ENCODE measurements around the gene SEL1L3. TPM values are rescaled to one million over a fixed set of nuclear protein-coding genes. Genes with fewer than 3 reads are reported as not detected.

Gene SEL1L3
- total and polyA plus RNA-seq, 4 donors: 3.3 to 13.1 (median 5.7) TPM

GRCh38 chr4:25878676-25879075, 15.9 kb upstream of the SEL1L3 start:
- DNase-seq (ENCODE audit: low spot score): no peak
- no peaks in the 10 kb centered on the region for H3K36me3 ChIP-seq (ENCODE audit: control insufficient read depth in 4 of 4, insufficient read depth in 3 of 4, low read depth in 1 of 4, low read length in 3 of 4)
- H3K9ac ChIP-seq (ENCODE audit: low read depth in 1 of 2, low read length in 2 of 2): no peak overlapping the region
- H3K27me3 ChIP-seq (ENCODE audit: control insufficient read depth in 4 of 4, insufficient read depth in 4 of 4, low read length in 3 of 4): no peaks in the 10 kb centered on the region
- no peak overlapping the region for H3K27ac ChIP-seq (ENCODE audit: low read depth in 1 of 2, low read length in 2 of 2)
- H3K4me3 ChIP-seq (ENCODE audit: low read depth in 1 of 3, low read length in 3 of 3): no peak overlapping the region
- H3K4me1 ChIP-seq (ENCODE audit: control insufficient read depth in 4 of 4, insufficient read depth in 4 of 4, low read length in 3 of 4): no peaks in the 10 kb centered on the region
- no peaks in the 10 kb centered on the region for H3K9me3 ChIP-seq (ENCODE audit: control insufficient read depth in 4 of 4, low read length in 3 of 4)
- no peak for TF ChIP-seq HNF4G (IDR thresholded peaks at IDR 0.05)
- TF ChIP-seq TAF1 (conservative IDR thresholded peaks at IDR 0.05): no peak
- no peak for TF ChIP-seq HNF4A (conservative IDR thresholded peaks at IDR 0.05)
- TF ChIP-seq MAX (IDR thresholded peaks at IDR 0.05): no peak
- no peak for TF ChIP-seq RXRA (IDR thresholded peaks at IDR 0.05)
- TF ChIP-seq FOXA2 (IDR thresholded peaks at IDR 0.05): no peak
- WGBS: 56% methylated on average over 9 of the region's 9 CpGs

- no peak overlapping the region for H3K4me3 ChIP-seq (ENCODE audit: low read depth in 1 of 3, low read length in 3 of 3)
- H3K9ac ChIP-seq (ENCODE audit: low read depth in 1 of 2, low read length in 2 of 2): no peak overlapping the region
- no peak for DNase-seq (ENCODE audit: low spot score)
- no peaks in the 10 kb centered on the region for H3K4me1 ChIP-seq (ENCODE audit: control insufficient read depth in 4 of 4, insufficient read depth in 4 of 4, low read length in 3 of 4)
- no peaks in the 10 kb centered on the region for H3K36me3 ChIP-seq (ENCODE audit: control insufficient read depth in 4 of 4, insufficient read depth in 3 of 4, low read depth in 1 of 4, low read length in 3 of 4)
- WGBS: 92% methylated on average over 7 of the region's 7 CpGs
- no peaks in the 10 kb centered on the region for H3K9me3 ChIP-seq (ENCODE audit: control insufficient read depth in 4 of 4, low read length in 3 of 4)
- no peaks in the 10 kb centered on the region for H3K27me3 ChIP-seq (ENCODE audit: control insufficient read depth in 4 of 4, insufficient read depth in 4 of 4, low read length in 3 of 4)
- no peak overlapping the region for H3K27ac ChIP-seq (ENCODE audit: low read depth in 1 of 2, low read length in 2 of 2)
- TF ChIP-seq SP1 (IDR thresholded peaks at IDR 0.05) (no peak), YY1 (IDR thresholded peaks at IDR 0.05) (no peak), CTCF (IDR thresholded peaks at IDR 0.05; ENCODE audit: low read depth, low read length, missing input control) (no peak), NR2F2 (IDR thresholded peaks at IDR 0.05) (no peak), ZBTB33 (IDR thresholded peaks at IDR 0.05) (no peak), FOXA2 (IDR thresholded peaks at IDR 0.05) (no peak), EGR1 (IDR thresholded peaks at IDR 0.05; ENCODE audit: low read depth in 2 of 2) (no peak), HNF4A (conservative IDR thresholded peaks at IDR 0.05) (no peak), GABPA (IDR thresholded peaks at IDR 0.05 in 1 of 2, conservative IDR thresholded peaks at IDR 0.05 in 1 of 2) (no peak), RXRA (IDR thresholded peaks at IDR 0.05) (no peak), JUND (IDR thresholded peaks at IDR 0.05) (no peak), RAD21 (IDR thresholded peaks at IDR 0.05) (no peak), TAF1 (conservative IDR thresholded peaks at IDR 0.05) (no peak), FOXA1 (IDR thresholded peaks at IDR 0.05) (no peak)
Measured at GRCh38 chr4:25875281-25875745, 12.5 kb upstream of the SEL1L3 start.

- Histone ChIP-seq H3K9me3 (ENCODE audit: control insufficient read depth in 4 of 4, low read length in 3 of 4) (no peaks in the 10 kb centered on the region), H3K4me3 (ENCODE audit: low read depth in 1 of 3, low read length in 3 of 3) (no peak overlapping the region), H3K4me1 (ENCODE audit: control insufficient read depth in 4 of 4, insufficient read depth in 4 of 4, low read length in 3 of 4) (no peaks in the 10 kb centered on the region)
- TF ChIP-seq MAX (IDR thresholded peaks at IDR 0.05): no peak
- TF ChIP-seq REST (IDR thresholded peaks at IDR 0.05): no peak
- TF ChIP-seq RAD21 (IDR thresholded peaks at IDR 0.05): no peak
- TF ChIP-seq SP1 (IDR thresholded peaks at IDR 0.05): no peak
- TF ChIP-seq GABPA (IDR thresholded peaks at IDR 0.05 in 1 of 2, conservative IDR thresholded peaks at IDR 0.05 in 1 of 2): no peak
- TF ChIP-seq RXRA (IDR thresholded peaks at IDR 0.05): no peak
- no peak for TF ChIP-seq HNF4A (conservative IDR thresholded peaks at IDR 0.05)
- no peak for TF ChIP-seq EGR1 (IDR thresholded peaks at IDR 0.05; ENCODE audit: low read depth in 2 of 2)
- TF ChIP-seq JUND (IDR thresholded peaks at IDR 0.05): no peak
- no peak for TF ChIP-seq CTCF (IDR thresholded peaks at IDR 0.05; ENCODE audit: low read depth, low read length, missing input control)
- no peak for TF ChIP-seq NR2F2 (IDR thresholded peaks at IDR 0.05)
Measured at GRCh38 chr4:25874655-25875054, 11.9 kb upstream of the SEL1L3 start.

More at GRCh38 chr4:25874655-25875054, 11.9 kb upstream of the SEL1L3 start:
- no peak for DNase-seq (ENCODE audit: low spot score)
- Histone ChIP-seq H3K36me3 (ENCODE audit: control insufficient read depth in 4 of 4, insufficient read depth in 3 of 4, low read depth in 1 of 4, low read length in 3 of 4) (no peaks in the 10 kb centered on the region), H3K27me3 (ENCODE audit: control insufficient read depth in 4 of 4, insufficient read depth in 4 of 4, low read length in 3 of 4) (no peaks in the 10 kb centered on the region), H3K9ac (ENCODE audit: low read depth in 1 of 2, low read length in 2 of 2) (no peak overlapping the region), H3K27ac (ENCODE audit: low read depth in 1 of 2, low read length in 2 of 2) (no peak overlapping the region)
- 88% methylated on average over 3 of the region's 3 CpGs for WGBS
